ENCODE data around the gene GABARAP. TPM values are rescaled to one million over a fixed set of nuclear protein-coding genes. Genes with fewer than 3 reads are reported as not detected.
A peak's percentile ranks its signal among the peaks of the same experiment; 100 is the strongest.

The GABARAP gene
- total and polyA plus RNA-seq, 7 experiments from 2014 or later: 214 to 950 (median 296) TPM

DNA sequence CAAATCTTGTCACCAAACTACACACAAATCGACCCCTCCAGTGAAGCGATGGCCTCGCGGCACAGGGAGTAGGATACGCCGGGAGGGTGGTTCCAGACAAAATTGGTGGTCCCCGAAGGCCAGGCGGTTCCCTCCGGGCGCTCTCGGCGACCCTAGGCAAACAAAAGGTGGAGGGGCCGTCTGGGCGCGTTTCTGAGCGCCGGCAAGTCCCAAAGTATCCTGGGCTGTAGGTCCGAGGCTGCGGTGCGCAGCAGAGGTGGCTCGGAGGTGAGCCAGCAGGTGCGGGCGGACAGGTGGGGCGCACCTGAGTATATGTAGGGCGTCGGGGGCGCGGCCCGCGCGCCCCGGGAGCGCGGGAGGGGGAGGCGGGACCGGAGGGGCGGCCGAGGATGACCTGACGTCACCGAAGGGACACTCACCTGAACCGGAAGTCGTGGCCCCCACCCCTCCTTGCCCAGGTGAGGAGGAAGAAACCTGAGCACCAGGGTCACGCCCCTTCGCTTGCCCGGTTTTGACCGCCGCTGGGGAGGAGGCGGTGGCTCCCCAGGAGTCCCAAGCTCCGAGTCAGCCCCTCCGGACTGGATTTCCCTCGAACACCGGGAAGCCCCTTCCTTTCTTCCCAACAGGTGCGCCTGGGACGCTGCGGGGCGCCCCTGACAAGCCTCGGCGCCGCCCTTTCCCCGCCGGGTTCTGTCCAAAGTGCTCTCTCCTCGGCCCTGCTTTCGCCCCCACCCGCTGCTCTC, 20.1 kb upstream of the GABARAP start, which contains the start of gene CLDN7:
CLDN7 (minus strand) TSS at position 287 of the 743 bp plus-strand sequence. CDS start 435 bp downstream, outside the sequence.
- Histone ChIP-seq H3K4me1 (ENCODE audit: control insufficient read depth in 2 of 2, insufficient read depth in 2 of 2, low read length in 2 of 2) (peaks cover 13 to 19% of the 10 kb centered on the region in 2 donors), H3K27ac (ENCODE audit: low read depth, low read length) (peak within 1 kb of the TSS; percentile 68), H3K4me3 (ENCODE audit: low read length) (peak within 1 kb of the TSS; percentile 59), H3K9me3 (ENCODE audit: control insufficient read depth in 2 of 3, low read length in 3 of 3) (no peaks in the 10 kb centered on the region), H3K36me3 (ENCODE audit: control insufficient read depth in 2 of 3, insufficient read depth in 3 of 3, low read length in 3 of 3) (peaks cover 0 to 14% (median 0%) of the 10 kb centered on the region in 3 experiments), H3K27me3 (ENCODE audit: control insufficient read depth in 2 of 2, insufficient read depth in 2 of 2, low read length in 2 of 2) (no peaks in the 10 kb centered on the region)
- ATAC-seq: no peak
- peaks cover 18 to 32% (median 28%) of the 10 kb centered on the region in 7 donors for H3K4me1 Mint-ChIP-seq
- CTCF ChIA-PET: no interaction called here
- POLR2A ChIA-PET: interaction anchor here (1.2 kb wide), 2 partner anchors 34 to 46 kb away, joined by 3 to 4 read pairs; no protein-coding TSS in a partner anchor
- no peak for DNase-seq
- H3K9me3 Mint-ChIP-seq: peaks cover 0 to 2% (median 0%) of the 10 kb centered on the region in 11 donors
- intact Hi-C loops (cut with micrococcal nuclease): no loop called here
- peak within 1 kb of the TSS; percentile 71 to 90 (median 84) for H3K4me3 Mint-ChIP-seq
- peaks cover 0 to 5% (median 0%) of the 10 kb centered on the region in 5 donors for H3K36me3 Mint-ChIP-seq
- H3K27ac Mint-ChIP-seq: peak within 1 kb of the TSS; percentile 29 to 84 (median 70)
- peaks cover 0 to 36% (median 15%) of the 10 kb centered on the region in 5 donors for H3K27me3 Mint-ChIP-seq

- H3K4me3 Mint-ChIP-seq: peak overlapping the region; percentile 65 to 87 (median 76)
- Histone ChIP-seq H3K4me3 (ENCODE audit: low read length) (peak overlapping the region; percentile 59), H3K36me3 (ENCODE audit: control insufficient read depth in 2 of 3, insufficient read depth in 3 of 3, low read length in 3 of 3) (peaks cover 0 to 22% (median 0%) of the 10 kb centered on the region in 3 experiments), H3K27me3 (ENCODE audit: control insufficient read depth in 2 of 2, insufficient read depth in 2 of 2, low read length in 2 of 2) (no peaks in the 10 kb centered on the region), H3K27ac (ENCODE audit: low read depth, low read length) (peak overlapping the region; percentile 68), H3K9me3 (ENCODE audit: control insufficient read depth in 2 of 3, low read length in 3 of 3) (no peaks in the 10 kb centered on the region), H3K4me1 (ENCODE audit: control insufficient read depth in 2 of 2, insufficient read depth in 2 of 2, low read length in 2 of 2) (peaks cover 13 to 19% of the 10 kb centered on the region in 2 donors)
- H3K36me3 Mint-ChIP-seq: peaks cover 0 to 9% (median 2%) of the 10 kb centered on the region in 5 donors
- peaks cover 18 to 32% (median 28%) of the 10 kb centered on the region in 7 donors for H3K4me1 Mint-ChIP-seq
- ATAC-seq (peak; percentile 58), DNase-seq (peak in 1 of 9 donors; percentile 34)
- peak overlapping the region in 8 of 9 donors; percentile 29 to 68 (median 54) for H3K27ac Mint-ChIP-seq
- intact Hi-C loops (cut with micrococcal nuclease): loop anchor here (1.0 kb wide), 2 partner anchors 9 to 20 kb away; partner anchors contain the start of genes ELP5 (in 1 of the 2) and SLC2A4 (in 1 of the 2)
- peaks cover 0 to 2% (median 0%) of the 10 kb centered on the region in 11 donors for H3K9me3 Mint-ChIP-seq
- ChIA-PET POLR2A (interaction anchor here (0.7 to 1.2 kb wide), 4 partner anchors 21 to 175 kb away, joined by 3 to 5 read pairs (median 4); no protein-coding TSS in a partner anchor), CTCF (no interaction called here)
- H3K27me3 Mint-ChIP-seq: peaks cover 0 to 32% (median 14%) of the 10 kb centered on the region in 5 donors
Measured at GRCh38 chr17:7261379-7262191, 19.3 kb upstream of the GABARAP start.

DNA sequence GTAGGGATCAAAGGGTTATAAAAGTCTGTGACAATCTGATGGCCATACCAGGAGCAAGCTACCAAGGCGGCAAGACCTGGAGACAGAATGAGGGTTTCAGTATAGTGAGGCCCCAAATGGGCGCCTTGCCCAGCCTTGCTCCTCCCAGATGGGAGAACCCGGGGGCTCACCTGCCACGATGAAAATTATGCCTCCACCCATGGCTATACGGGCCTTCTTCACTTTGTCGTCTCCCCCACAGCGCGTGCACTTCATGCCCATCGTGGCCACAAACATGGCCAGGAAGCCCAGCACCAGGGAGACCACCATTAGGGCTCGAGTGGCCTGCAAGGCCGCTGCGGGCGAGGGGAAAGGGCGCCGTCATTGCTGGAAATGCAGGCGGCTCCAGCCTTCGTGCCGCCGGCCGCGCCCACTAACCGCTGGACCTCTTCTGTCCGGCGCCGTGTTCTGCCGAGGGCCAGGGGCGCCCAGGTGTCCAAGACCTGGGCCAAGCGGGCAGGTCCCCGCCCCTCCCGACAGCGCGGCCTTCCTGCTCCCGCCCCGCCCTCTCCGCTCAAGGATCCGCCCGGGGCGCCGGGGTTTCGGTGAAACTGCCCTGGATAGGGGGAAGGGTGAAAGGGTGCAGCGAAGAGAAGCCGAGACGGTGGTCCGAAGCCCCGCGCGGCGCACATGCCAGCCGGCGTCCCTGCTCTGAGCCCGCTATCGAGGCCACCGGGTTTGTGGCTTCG, 18.6 kb upstream of the GABARAP start:
- Mint-ChIP-seq H3K4me1 (peaks cover 18 to 36% (median 28%) of the 10 kb centered on the region in 7 donors), H3K27ac (peak overlapping the region in 7 of 9 donors; percentile 42 to 75 (median 68)), H3K27me3 (peaks cover 0 to 30% (median 14%) of the 10 kb centered on the region in 5 donors), H3K4me3 (peak overlapping the region; percentile 49 to 87 (median 73)), H3K36me3 (peaks cover 0 to 13% (median 6%) of the 10 kb centered on the region in 5 donors), H3K9me3 (peaks cover 0 to 2% (median 0%) of the 10 kb centered on the region in 11 donors)
- ATAC-seq (peak; percentile 63), DNase-seq (peak in 1 of 9 donors; percentile 28)
- ChIA-PET CTCF (interaction anchor here (0.6 kb wide), 1 partner anchor 670 kb away, joined by 3 read pairs; no protein-coding TSS in a partner anchor), POLR2A (interaction anchor here (0.7 to 1.2 kb wide), 4 partner anchors 21 to 176 kb away, joined by 3 to 5 read pairs (median 4); partner anchors contain the start of gene ACAP1)
- intact Hi-C loops (cut with micrococcal nuclease): loop anchor here (1.0 kb wide), 2 partner anchors 9 to 20 kb away; partner anchors contain the start of genes ELP5 (in 1 of the 2) and SLC2A4 (in 1 of the 2)
- H3K9me3 ChIP-seq (ENCODE audit: control insufficient read depth in 2 of 3, low read length in 3 of 3): no peaks in the 10 kb centered on the region
- H3K27me3 ChIP-seq (ENCODE audit: control insufficient read depth in 2 of 2, insufficient read depth in 2 of 2, low read length in 2 of 2): no peaks in the 10 kb centered on the region
- peaks cover 0 to 29% (median 0%) of the 10 kb centered on the region in 3 experiments for H3K36me3 ChIP-seq (ENCODE audit: control insufficient read depth in 2 of 3, insufficient read depth in 3 of 3, low read length in 3 of 3)
- peak overlapping the region; percentile 59 for H3K4me3 ChIP-seq (ENCODE audit: low read length)
- peaks cover 13 to 19% of the 10 kb centered on the region in 2 donors for H3K4me1 ChIP-seq (ENCODE audit: control insufficient read depth in 2 of 2, insufficient read depth in 2 of 2, low read length in 2 of 2)
- peak overlapping the region; percentile 68 for H3K27ac ChIP-seq (ENCODE audit: low read depth, low read length)

DNA sequence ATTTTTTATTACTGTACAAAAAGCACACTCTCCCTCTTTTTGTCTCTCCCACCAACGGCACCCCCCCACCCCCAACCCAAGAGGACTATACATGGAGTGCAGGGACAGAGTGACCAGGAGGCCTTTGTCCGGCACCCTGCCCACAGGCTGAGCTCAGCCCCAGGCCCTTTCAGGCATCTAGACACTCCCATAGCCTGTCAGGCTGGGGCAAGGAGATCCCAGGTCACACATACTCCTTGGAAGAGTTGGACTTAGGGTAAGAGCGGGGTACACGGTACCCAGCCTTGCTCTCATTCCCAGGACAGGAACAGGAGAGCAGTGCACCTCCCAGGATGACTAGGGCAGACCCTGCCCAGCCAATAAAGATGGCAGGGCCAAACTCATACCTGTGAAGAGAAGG, 17.9 kb upstream of the GABARAP start:
- Histone ChIP-seq H3K36me3 (ENCODE audit: control insufficient read depth in 2 of 3, insufficient read depth in 3 of 3, low read length in 3 of 3) (peaks cover 0 to 36% (median 0%) of the 10 kb centered on the region in 3 experiments), H3K27me3 (ENCODE audit: control insufficient read depth in 2 of 2, insufficient read depth in 2 of 2, low read length in 2 of 2) (no peaks in the 10 kb centered on the region), H3K4me1 (ENCODE audit: control insufficient read depth in 2 of 2, insufficient read depth in 2 of 2, low read length in 2 of 2) (peaks cover 13 to 19% of the 10 kb centered on the region in 2 donors), H3K27ac (ENCODE audit: low read depth, low read length) (peak overlapping the region; percentile 68), H3K9me3 (ENCODE audit: control insufficient read depth in 2 of 3, low read length in 3 of 3) (no peaks in the 10 kb centered on the region), H3K4me3 (ENCODE audit: low read length) (no peak overlapping the region)
- no peak for DNase-seq
- Mint-ChIP-seq H3K4me1 (peaks cover 18 to 36% (median 28%) of the 10 kb centered on the region in 7 donors), H3K27me3 (peaks cover 0 to 30% (median 14%) of the 10 kb centered on the region in 5 donors), H3K36me3 (peaks cover 0 to 13% (median 6%) of the 10 kb centered on the region in 5 donors), H3K4me3 (peak overlapping the region in 9 of 10 donors; percentile 32 to 87 (median 68)), H3K27ac (peak overlapping the region in 7 of 9 donors; percentile 41 to 75 (median 58)), H3K9me3 (peaks cover 0 to 2% (median 0%) of the 10 kb centered on the region in 11 donors)
- ChIA-PET CTCF (interaction anchor here (1.5 kb wide), 1 partner anchor 36 kb away, joined by 4 read pairs; no protein-coding TSS in a partner anchor), POLR2A (interaction anchor here (0.9 to 1.2 kb wide), 3 partner anchors 46 to 76 kb away, joined by 4 read pairs; partner anchors contain the start of gene ACAP1)
- ATAC-seq: no peak
- intact Hi-C loops (cut with micrococcal nuclease): no loop called here

GRCh38 chr17:7259555-7259889, 17.3 kb upstream of the GABARAP start:
- peaks cover 0 to 27% (median 14%) of the 10 kb centered on the region in 5 donors for H3K27me3 Mint-ChIP-seq

More at GRCh38 chr17:7259555-7259889, 17.3 kb upstream of the GABARAP start:
- no peak overlapping the region for H3K4me3 ChIP-seq (ENCODE audit: low read length)
- ATAC-seq: no peak
- H3K9me3 Mint-ChIP-seq: peaks cover 0 to 2% (median 0%) of the 10 kb centered on the region in 11 donors
- peaks cover 20 to 36% (median 28%) of the 10 kb centered on the region in 7 donors for H3K4me1 Mint-ChIP-seq
- DNase-seq: no peak
- peak overlapping the region in 4 of 9 donors; percentile 9 to 72 (median 32) for H3K27ac Mint-ChIP-seq
- peaks cover 13 to 19% of the 10 kb centered on the region in 2 donors for H3K4me1 ChIP-seq (ENCODE audit: control insufficient read depth in 2 of 2, insufficient read depth in 2 of 2, low read length in 2 of 2)
- intact Hi-C loops (cut with micrococcal nuclease): no loop called here
- H3K4me3 Mint-ChIP-seq: peak overlapping the region in 2 of 10 donors; percentile 8 to 87
- peaks cover 4 to 18% (median 6%) of the 10 kb centered on the region in 5 donors for H3K36me3 Mint-ChIP-seq
- no peak overlapping the region for H3K27ac ChIP-seq (ENCODE audit: low read depth, low read length)
- H3K9me3 ChIP-seq (ENCODE audit: control insufficient read depth in 2 of 3, low read length in 3 of 3): no peaks in the 10 kb centered on the region
- ChIA-PET CTCF (interaction anchor here (1.5 kb wide), 1 partner anchor 37 kb away, joined by 4 read pairs; no protein-coding TSS in a partner anchor), POLR2A (interaction anchor here (0.9 to 1.2 kb wide), 3 partner anchors 45 to 77 kb away, joined by 4 read pairs; partner anchors contain the start of gene ACAP1)
- peaks cover 0 to 42% (median 0%) of the 10 kb centered on the region in 3 experiments for H3K36me3 ChIP-seq (ENCODE audit: control insufficient read depth in 2 of 3, insufficient read depth in 3 of 3, low read length in 3 of 3)
- H3K27me3 ChIP-seq (ENCODE audit: control insufficient read depth in 2 of 2, insufficient read depth in 2 of 2, low read length in 2 of 2): no peaks in the 10 kb centered on the region

Measured in naive thymus-derived CD4-positive, alpha-beta T cell (primary cell).